AG08395 (cell line): Measurements from ENCODE around the gene FBXL20.
"Not testable (repeated sequence)": the region's sequence is repeated elsewhere in the genome, so short reads cannot be mapped to it uniquely, and the experiment has no call there.

Experiments
- DNase-seq: peaks from one replicate; pipeline ENCODE4 v3.0.0; 2012; ENCODE audit warnings: mixed read lengths, low spot score

Gene FBXL20, protein sequence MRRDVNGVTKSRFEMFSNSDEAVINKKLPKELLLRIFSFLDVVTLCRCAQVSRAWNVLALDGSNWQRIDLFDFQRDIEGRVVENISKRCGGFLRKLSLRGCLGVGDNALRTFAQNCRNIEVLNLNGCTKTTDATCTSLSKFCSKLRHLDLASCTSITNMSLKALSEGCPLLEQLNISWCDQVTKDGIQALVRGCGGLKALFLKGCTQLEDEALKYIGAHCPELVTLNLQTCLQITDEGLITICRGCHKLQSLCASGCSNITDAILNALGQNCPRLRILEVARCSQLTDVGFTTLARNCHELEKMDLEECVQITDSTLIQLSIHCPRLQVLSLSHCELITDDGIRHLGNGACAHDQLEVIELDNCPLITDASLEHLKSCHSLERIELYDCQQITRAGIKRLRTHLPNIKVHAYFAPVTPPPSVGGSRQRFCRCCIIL

GRCh38 chr17:39401412-39402243, at the start of gene FBXL20:
FBXL20 (minus strand) TSS chr17:39401626; CDS start chr17:39401402, 224 bp downstream.
- DNase-seq = peak; percentile 97

- peak; percentile 99 for DNase-seq
Observed at GRCh38 chr17:39450847-39451581, 49.6 kb upstream of the FBXL20 start, which contains the start of gene MED1. MED1 (minus strand) TSS chr17:39451263; CDS start chr17:39451062, 201 bp downstream.

DNA sequence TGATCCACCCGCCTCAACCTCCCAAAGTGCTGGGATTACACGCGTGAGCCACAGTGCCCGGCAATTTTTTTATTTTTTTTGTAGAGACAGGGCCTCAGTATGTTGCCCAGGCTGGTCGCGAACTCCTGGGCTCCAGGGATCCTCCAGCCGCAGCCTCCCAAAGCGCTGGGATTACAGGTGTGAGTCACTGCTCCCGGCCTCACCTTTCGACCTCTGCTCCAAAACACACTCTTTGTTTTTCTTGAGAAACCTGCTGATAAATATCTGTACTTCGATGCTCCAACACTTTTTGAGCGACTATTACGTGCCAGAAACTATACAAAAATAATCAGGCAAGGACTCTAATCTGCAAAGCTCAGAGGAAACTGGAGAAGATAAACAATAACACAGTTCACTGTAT, 48.6 kb upstream of the FBXL20 start:
- DNase-seq = no peak

DNA sequence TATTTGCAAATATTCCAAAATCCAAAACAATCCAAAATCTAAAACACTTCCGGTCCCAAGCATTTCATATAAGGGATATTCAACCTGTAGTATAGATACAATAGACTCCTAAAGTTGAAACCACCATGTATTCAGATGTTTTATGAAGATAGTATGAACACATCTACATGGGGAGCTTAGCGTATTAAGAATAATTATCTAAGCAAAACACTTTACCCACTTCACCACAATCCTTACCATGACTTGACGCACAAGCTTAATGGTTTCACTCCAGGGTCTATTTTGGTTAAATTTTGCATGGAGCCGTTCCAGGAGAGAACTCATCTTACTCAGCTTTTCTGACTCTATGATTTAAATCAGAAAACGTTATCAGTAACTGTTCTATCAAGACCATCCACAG, 46.1 kb upstream of the FBXL20 start:
- no peak for DNase-seq

DNA sequence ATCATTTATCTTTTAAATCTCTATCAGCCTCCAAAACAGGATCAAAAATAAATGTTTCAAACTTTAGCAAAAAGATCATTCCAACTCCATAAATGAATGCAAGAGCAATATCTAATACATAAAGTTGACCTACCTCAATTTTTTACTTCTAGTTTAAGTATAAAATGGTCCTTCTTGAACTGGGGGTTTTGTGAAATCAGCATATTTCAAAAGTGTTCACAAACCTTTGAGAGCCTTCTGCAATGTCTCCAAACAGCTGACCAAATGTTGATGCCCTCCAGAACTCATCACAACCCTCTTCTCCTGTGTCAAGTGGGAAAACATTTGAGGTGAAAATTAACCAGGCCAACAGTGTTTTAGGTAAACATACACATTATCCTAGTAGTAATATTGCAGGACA, 41.9 kb upstream of the FBXL20 start:
- no peak for DNase-seq

DNA sequence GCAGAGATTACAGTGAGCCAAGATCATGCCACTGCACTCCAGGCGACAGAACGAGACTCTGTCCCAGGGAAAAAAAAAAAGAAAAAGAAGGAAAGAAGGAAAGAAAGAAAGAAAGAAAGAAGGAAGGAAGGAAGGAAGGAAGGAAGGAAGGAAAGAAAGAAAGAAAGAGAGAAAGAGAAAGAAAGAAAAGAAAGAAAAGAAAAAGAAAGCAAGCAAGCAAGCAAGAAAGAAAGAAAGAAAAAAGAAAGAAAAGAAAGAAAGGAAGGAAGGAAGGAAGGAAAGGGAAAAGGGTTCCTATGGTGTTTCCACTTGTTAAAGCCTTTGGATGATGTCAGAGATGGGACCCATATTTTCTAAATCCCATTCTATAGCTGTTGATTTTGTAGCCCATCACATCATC, 38.4 kb upstream of the FBXL20 start:
- DNase-seq = not testable (repeated sequence)

- DNase-seq = no peak
Observed at GRCh38 chr17:39429600-39429999, 28.2 kb upstream of the FBXL20 start.

DNA sequence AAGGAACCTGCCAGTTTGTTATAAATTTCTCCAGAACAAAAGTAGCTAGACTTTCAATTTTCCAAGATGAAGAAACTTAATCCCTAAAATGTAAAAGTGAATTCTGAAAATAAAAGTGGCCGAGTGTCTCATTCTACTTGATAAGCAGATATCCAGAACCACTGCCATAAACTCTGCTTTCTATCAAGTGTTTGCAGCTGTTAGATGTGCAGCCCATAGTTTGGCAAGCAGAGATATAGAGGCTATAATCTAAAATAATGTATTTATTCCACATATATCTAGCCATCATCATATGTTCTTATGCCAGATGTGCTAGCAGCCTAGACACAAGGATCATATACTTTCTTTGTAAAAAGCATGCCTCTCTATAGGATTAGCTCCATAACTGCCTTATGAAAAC, 14.7 kb upstream of the FBXL20 start:
- no peak for DNase-seq

DNA sequence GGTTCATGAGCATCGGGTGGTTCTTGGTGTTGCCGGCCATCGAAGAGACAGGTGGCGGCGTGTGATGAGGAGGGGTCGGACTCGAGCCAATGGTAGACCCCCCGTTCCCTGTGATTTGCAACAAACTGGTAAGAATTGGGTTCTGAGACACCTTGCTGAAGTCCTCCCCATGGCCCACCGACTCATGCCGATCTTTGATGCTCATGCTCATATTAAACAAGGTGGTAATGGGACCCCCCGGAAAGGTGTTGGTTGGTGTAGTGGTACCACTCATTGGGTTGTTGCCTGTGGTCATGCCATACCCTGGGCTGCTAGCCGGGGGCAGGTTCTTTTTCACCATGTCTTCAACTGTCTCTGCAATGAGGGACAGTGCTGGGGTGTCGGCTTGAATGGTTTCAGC, 8.9 kb upstream of the FBXL20 start:
- no peak for DNase-seq

DNA sequence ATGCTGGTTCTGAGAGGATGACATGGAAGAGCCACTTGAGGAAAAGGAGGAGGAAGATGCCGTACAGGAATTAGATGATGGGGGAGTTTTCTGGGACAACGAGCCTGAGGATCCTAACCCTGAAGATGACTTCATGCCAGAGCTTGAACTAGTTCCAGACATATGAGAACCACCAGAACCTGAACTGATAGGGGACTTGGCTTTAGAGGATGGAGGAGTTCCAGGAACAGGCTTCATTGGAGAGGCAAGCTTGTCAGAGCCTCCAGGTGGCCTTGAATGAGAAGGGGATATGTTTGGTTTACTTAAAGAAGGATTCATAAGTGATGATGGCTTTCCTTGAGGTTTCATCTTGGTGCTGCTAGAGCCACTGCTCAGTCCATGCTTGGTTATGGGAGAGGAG, 6.9 kb upstream of the FBXL20 start:
- DNase-seq = no peak

DNA sequence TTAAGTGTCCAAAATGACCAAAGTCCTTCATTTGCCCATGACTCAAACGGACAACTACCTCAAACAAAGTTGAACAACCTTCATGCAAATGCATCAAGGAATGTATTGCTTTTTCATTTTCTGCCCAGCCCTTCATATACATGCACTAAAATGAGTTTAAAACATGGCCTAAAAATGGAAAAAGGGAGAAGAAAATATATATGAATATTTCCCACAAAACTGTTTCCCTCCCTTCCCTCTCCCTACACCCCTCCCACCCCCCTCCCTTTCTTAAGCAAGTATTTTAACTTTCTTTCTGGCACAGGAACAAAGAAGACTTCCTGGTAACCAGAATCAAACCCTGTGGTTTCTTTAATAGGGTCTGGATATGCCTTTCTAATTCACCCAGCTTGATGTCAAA, 5.5 kb upstream of the FBXL20 start:
- no peak for DNase-seq

DNA sequence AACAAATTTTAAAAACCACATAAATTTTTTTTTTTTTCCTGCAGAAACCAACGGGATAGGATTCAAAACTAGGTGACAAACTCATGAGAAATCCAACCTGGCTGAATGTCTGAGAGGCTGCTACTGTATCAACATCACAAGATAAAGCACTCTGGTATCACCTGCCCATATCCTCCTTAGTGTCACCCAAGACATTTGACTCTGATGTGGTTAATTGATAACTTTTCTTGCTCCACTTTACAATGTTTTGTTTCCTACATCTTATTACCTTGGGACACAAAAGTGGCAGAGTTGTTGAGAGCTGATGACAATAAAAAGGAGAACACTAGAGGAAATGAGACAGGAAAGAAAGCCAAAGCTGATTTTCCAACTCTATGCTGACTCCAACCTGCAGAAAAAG, 4.0 kb upstream of the FBXL20 start:
- no peak for DNase-seq

DNA sequence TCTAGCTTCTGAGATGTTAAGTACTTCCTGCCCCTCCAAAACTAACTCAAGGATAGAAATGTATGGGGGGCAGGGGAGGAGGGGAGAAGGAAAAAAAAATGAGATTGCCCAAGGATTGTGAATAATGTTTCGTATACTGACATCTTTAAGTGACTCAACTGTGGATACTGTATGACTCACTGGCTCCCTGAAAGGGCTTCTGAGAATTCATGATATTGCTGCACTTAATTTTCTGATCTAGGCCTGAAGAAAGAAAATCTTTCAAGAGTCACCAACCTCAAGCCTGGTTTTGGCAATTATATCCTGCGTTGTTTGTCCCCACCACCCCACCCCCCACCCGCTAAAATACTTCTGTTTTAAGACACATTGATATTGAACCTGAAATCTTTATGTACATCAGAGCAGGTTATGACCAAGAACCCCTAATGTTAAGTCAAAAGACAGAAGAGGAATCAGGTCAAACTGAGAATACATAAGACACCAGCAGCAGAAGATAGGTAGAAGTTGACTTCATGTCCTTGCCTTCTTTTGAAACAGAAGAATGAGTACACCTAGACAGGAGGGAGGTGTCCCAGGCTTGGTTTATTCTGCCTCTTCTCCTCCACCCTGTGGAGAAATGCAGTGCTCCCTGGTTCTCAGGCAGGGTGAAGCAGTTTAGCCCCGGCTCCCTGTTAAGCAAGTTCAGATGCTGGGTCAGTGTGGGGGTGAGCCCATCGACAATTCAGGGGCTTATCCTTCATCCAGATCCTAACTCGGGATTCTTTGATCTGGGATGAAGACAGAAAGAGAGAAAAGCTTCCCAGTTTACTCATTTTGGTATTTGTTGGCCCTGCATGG, 3.3 kb upstream of the FBXL20 start:
- peak; percentile 87 for DNase-seq

DNA sequence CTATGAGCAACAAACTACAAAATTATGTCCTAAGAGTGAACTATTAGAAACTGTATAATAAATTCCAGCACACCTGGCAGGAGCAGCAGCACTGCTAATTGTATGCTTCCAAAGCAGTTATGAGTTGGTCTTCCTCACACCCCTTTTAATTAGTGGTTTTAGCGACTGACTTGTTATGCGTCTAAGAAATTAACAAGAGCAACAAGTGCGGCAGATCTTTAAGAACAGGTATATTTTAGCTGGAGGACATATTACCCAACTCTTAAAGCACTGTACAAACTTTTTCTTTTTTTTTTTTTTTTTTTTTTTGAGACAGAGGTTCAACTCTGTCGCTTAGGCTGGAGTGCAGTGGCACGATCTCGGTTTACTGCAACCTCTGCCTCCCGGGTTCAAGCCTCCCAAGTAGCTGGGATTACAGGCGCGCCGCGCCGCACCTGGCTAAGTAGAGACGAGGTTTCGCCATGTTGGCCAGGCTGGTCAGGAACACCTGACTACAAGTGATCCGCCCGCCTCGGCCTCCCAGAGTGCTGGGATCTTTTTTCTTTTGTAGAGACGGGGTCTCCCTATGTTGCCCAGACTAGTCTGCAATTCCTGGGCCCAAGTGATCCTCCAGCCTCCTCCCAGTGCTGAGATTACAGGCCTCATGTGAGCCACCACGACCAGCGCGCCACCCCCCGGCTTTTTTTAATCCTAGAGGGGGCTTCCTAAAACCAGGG, 1.6 kb upstream of the FBXL20 start:
- DNase-seq = no peak

- peak; percentile 96 for DNase-seq
Observed at GRCh38 chr17:39402244-39402889, 941 bp upstream of the FBXL20 start.

- DNase-seq = peak; percentile 15
Observed at GRCh38 chr17:39400547-39401411, 647 bp downstream of the FBXL20 start.

- DNase-seq = no peak
Observed at GRCh38 chr17:39399791-39400190, 1.6 kb downstream of the FBXL20 start.

GRCh38 chr17:39393736-39394135, 7.7 kb downstream of the FBXL20 start:
- no peak for DNase-seq

DNA sequence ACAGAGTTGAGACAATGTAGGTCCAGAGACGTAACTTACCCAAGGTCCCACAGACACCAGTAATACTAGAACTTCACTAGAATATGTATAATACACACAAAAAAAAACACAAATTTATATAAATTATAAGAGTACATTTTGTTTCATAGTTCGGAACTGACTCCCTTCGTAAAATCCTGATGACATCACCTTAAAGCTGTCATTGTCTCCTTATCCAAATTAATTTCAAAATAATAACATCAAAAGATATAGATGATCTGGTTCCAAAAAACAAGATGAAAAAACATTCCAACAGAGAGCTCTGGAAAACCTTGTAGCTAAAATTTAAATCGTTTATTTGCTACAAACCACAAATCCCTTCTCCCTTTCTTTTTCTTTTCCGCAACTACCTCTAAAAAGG, 10.0 kb downstream of the FBXL20 start:
- DNase-seq = no peak
